Astrocyte (in vitro differentiated cells and primary cell): ENCODE measurements around the gene THRB.

Source experiments
- EZH2 ChIP-seq: IDR thresholded peaks from 2 replicates; pipeline ENCODE4 v1.6.1; 2012; ENCODE audit warnings: mild to moderate bottlenecking, low read length, inconsistent platforms; ENCODE audit not compliant: insufficient read depth
- TF ChIP-seq, protein P1 (sequence below): IDR thresholded peaks from 2 replicates; pipeline ENCODE4 v1.5.1; 2011; ENCODE audit warnings: low read depth, mild to moderate bottlenecking, inconsistent platforms, low read length, moderate library complexity; ENCODE audit not compliant: insufficient read depth

DNA sequence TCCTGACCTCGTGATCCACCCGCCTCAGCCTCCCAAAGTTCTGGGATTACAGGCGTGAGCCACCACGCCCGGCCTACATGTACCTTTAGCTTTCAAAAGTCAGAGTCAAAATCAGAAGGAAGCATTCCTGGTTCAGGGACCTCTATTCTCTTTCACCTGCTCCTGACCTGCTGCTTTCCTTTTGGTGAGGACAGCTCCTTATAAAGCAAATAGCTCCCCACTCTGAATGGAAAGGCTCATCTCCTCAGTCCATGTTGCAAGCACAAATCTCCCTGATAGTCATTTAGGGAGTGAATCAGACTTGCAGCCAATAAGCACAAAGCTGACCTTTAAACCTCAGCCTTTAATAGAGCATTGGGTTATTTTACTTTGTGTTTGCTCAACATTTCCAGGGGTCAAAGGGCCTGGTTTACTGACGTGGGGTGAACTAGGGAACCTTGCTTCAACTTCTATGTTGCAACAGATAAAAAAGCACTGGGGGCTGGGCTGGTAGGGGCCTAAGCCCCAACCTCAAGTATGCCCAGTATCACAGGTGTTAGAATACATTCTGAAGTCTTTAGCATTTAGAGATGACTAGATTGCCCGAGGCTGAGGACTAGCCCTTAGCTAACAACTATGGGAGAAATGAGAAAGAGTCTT is 43.1 kb downstream of the THRB start:
- TF ChIP-seq, protein P1, sequence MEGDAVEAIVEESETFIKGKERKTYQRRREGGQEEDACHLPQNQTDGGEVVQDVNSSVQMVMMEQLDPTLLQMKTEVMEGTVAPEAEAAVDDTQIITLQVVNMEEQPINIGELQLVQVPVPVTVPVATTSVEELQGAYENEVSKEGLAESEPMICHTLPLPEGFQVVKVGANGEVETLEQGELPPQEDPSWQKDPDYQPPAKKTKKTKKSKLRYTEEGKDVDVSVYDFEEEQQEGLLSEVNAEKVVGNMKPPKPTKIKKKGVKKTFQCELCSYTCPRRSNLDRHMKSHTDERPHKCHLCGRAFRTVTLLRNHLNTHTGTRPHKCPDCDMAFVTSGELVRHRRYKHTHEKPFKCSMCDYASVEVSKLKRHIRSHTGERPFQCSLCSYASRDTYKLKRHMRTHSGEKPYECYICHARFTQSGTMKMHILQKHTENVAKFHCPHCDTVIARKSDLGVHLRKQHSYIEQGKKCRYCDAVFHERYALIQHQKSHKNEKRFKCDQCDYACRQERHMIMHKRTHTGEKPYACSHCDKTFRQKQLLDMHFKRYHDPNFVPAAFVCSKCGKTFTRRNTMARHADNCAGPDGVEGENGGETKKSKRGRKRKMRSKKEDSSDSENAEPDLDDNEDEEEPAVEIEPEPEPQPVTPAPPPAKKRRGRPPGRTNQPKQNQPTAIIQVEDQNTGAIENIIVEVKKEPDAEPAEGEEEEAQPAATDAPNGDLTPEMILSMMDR = no peak
- TF ChIP-seq EZH2 = no peak
